Central memory CD8-positive, alpha-beta T cell (primary cell): ENCODE data around the gene DGKH.

ENCODE experiments used
- ATAC-seq: fragments of 150-1000 bp; cut with Tn5 transposase; replicated peaks from 2 replicates; pipeline ENCODE4 v1.10.0; 2022; ENCODE audit warnings: mild to moderate bottlenecking, moderate FRiP score, moderate number of reproducible peaks; ENCODE audit not compliant: poor library complexity, severe bottlenecking; ENCODE audit errors: extremely low read depth
- DNase-seq, 2 donors: peaks; one replicate each; pipeline ENCODE4 v3.0.0; 2021; ENCODE audit warnings: low spot score in 2 of 2
- H3K27ac Mint-ChIP-seq: one replicate; pipeline ENCODE4 v1.8.0; 2022; ENCODE audit warnings: low read depth, mild to moderate bottlenecking, moderate library complexity, mixed read lengths
- H3K27me3 Mint-ChIP-seq: one replicate; pipeline ENCODE4 v1.8.0; 2022; ENCODE audit warnings: mixed read lengths
- H3K36me3 Mint-ChIP-seq: one replicate; pipeline ENCODE4 v1.8.0; 2022; ENCODE audit warnings: mild to moderate bottlenecking, moderate library complexity, mixed read lengths; ENCODE audit not compliant: insufficient read depth
- H3K4me1 Mint-ChIP-seq: one replicate; pipeline ENCODE4 v1.8.0; 2022; ENCODE audit warnings: mixed read lengths
- H3K4me3 Mint-ChIP-seq: one replicate; pipeline ENCODE4 v1.8.0; 2022; ENCODE audit warnings: mild to moderate bottlenecking, moderate library complexity, mixed read lengths
- H3K9me3 Mint-ChIP-seq: one replicate; pipeline ENCODE4 v1.8.0; 2022; ENCODE audit warnings: mixed read lengths

DGKH gene

GRCh38 chr13:42047561-42048341 lies 697 bp upstream of the DGKH start:
- Mint-ChIP-seq H3K4me1 (peaks cover 8% of the 10 kb centered on the region), H3K27ac (peak overlapping the region; percentile 68), H3K4me3 (peak overlapping the region; percentile 89), H3K36me3 (no peaks in the 10 kb centered on the region), H3K27me3 (no peaks in the 10 kb centered on the region), H3K9me3 (no peaks in the 10 kb centered on the region)
- ATAC-seq = peak; percentile 30
- DNase-seq = no peak

GRCh38 chr13:42048684-42049453 lies 421 bp downstream of the DGKH start:
- Mint-ChIP-seq H3K27ac (no peak overlapping the region), H3K27me3 (no peaks in the 10 kb centered on the region), H3K36me3 (no peaks in the 10 kb centered on the region), H3K9me3 (no peaks in the 10 kb centered on the region), H3K4me1 (peaks cover 8% of the 10 kb centered on the region), H3K4me3 (peak overlapping the region; percentile 89)
- peak; percentile 18 to 20 for DNase-seq
- peak; percentile 57 for ATAC-seq

GRCh38 chr13:42049454-42049813 lies 986 bp downstream of the DGKH start:
- no peaks in the 10 kb centered on the region for H3K27me3 Mint-ChIP-seq
- no peaks in the 10 kb centered on the region for H3K9me3 Mint-ChIP-seq
- H3K4me1 Mint-ChIP-seq = peaks cover 8% of the 10 kb centered on the region
- H3K27ac Mint-ChIP-seq = no peak overlapping the region
- peak overlapping the region; percentile 89 for H3K4me3 Mint-ChIP-seq
- H3K36me3 Mint-ChIP-seq = no peaks in the 10 kb centered on the region
- DNase-seq = no peak
- ATAC-seq = no peak

- Mint-ChIP-seq H3K4me1 (peaks cover 6% of the 10 kb centered on the region), H3K4me3 (no peak overlapping the region), H3K27ac (no peak overlapping the region), H3K9me3 (no peaks in the 10 kb centered on the region), H3K36me3 (no peaks in the 10 kb centered on the region), H3K27me3 (no peaks in the 10 kb centered on the region)
- no peak for ATAC-seq
- no peak for DNase-seq
These were observed 6.5 kb downstream of the DGKH start for GRCh38 chr13:42054798-42055499.

- H3K27me3 Mint-ChIP-seq = no peaks in the 10 kb centered on the region
- no peak overlapping the region for H3K27ac Mint-ChIP-seq
- no peak for ATAC-seq
- no peaks in the 10 kb centered on the region for H3K9me3 Mint-ChIP-seq
- DNase-seq = no peak
- H3K4me1 Mint-ChIP-seq = peaks cover 6% of the 10 kb centered on the region
- no peak overlapping the region for H3K4me3 Mint-ChIP-seq
- H3K36me3 Mint-ChIP-seq = no peaks in the 10 kb centered on the region
These were observed 7.1 kb downstream of the DGKH start for GRCh38 chr13:42055500-42056085.

- H3K9me3 Mint-ChIP-seq = no peaks in the 10 kb centered on the region
- H3K27ac Mint-ChIP-seq = no peak overlapping the region
- H3K4me3 Mint-ChIP-seq = no peak overlapping the region
- H3K36me3 Mint-ChIP-seq = no peaks in the 10 kb centered on the region
- no peak for DNase-seq
- H3K27me3 Mint-ChIP-seq = no peaks in the 10 kb centered on the region
- ATAC-seq = no peak
- H3K4me1 Mint-ChIP-seq = peaks cover 6% of the 10 kb centered on the region
These were observed 7.7 kb downstream of the DGKH start for GRCh38 chr13:42056146-42056545.

GRCh38 chr13:42056583-42056982 lies 8.1 kb downstream of the DGKH start:
- H3K4me1 Mint-ChIP-seq = peaks cover 6% of the 10 kb centered on the region
- H3K9me3 Mint-ChIP-seq = no peaks in the 10 kb centered on the region
- H3K36me3 Mint-ChIP-seq = no peaks in the 10 kb centered on the region
- no peak overlapping the region for H3K27ac Mint-ChIP-seq
- peak overlapping the region; percentile 4 for H3K4me3 Mint-ChIP-seq
- DNase-seq (no peak), ATAC-seq (no peak)
- H3K27me3 Mint-ChIP-seq = no peaks in the 10 kb centered on the region

- ATAC-seq = no peak
- Mint-ChIP-seq H3K27ac (no peak overlapping the region), H3K9me3 (no peaks in the 10 kb centered on the region), H3K27me3 (no peaks in the 10 kb centered on the region), H3K36me3 (no peaks in the 10 kb centered on the region), H3K4me3 (no peak overlapping the region), H3K4me1 (peaks cover 9% of the 10 kb centered on the region)
- no peak for DNase-seq
These were observed 9.6 kb downstream of the DGKH start for GRCh38 chr13:42057918-42058530.

GRCh38 chr13:42061943-42062342 lies 13.5 kb downstream of the DGKH start:
- Mint-ChIP-seq H3K27ac (no peak overlapping the region), H3K36me3 (peaks cover 2% of the 10 kb centered on the region), H3K4me1 (peaks cover 13% of the 10 kb centered on the region), H3K27me3 (no peaks in the 10 kb centered on the region), H3K4me3 (no peak overlapping the region), H3K9me3 (no peaks in the 10 kb centered on the region)
- DNase-seq (no peak), ATAC-seq (no peak)

- H3K27me3 Mint-ChIP-seq = no peaks in the 10 kb centered on the region
- H3K4me3 Mint-ChIP-seq = no peak overlapping the region
- ATAC-seq (no peak), DNase-seq (no peak)
- H3K36me3 Mint-ChIP-seq = peaks cover 2% of the 10 kb centered on the region
- H3K9me3 Mint-ChIP-seq = no peaks in the 10 kb centered on the region
- peak overlapping the region; percentile 78 for H3K27ac Mint-ChIP-seq
- peaks cover 13% of the 10 kb centered on the region for H3K4me1 Mint-ChIP-seq
These were observed 14.7 kb downstream of the DGKH start for GRCh38 chr13:42063105-42063504.

GRCh38 chr13:42064259-42064658 lies 15.8 kb downstream of the DGKH start:
- no peak overlapping the region for H3K27ac Mint-ChIP-seq
- DNase-seq (no peak), ATAC-seq (no peak)
- peaks cover 2% of the 10 kb centered on the region for H3K36me3 Mint-ChIP-seq
- H3K4me1 Mint-ChIP-seq = peaks cover 13% of the 10 kb centered on the region
- no peak overlapping the region for H3K4me3 Mint-ChIP-seq
- no peaks in the 10 kb centered on the region for H3K9me3 Mint-ChIP-seq
- H3K27me3 Mint-ChIP-seq = no peaks in the 10 kb centered on the region

- Mint-ChIP-seq H3K27me3 (no peaks in the 10 kb centered on the region), H3K36me3 (peaks cover 2% of the 10 kb centered on the region), H3K27ac (no peak overlapping the region), H3K4me3 (no peak overlapping the region), H3K9me3 (no peaks in the 10 kb centered on the region), H3K4me1 (peaks cover 13% of the 10 kb centered on the region)
- DNase-seq (no peak), ATAC-seq (no peak)
These were observed 16.5 kb downstream of the DGKH start for GRCh38 chr13:42064966-42065365.
